WTC11 (cell line): ENCODE data around the gene SMIM11. TPM values are rescaled to one million over a fixed set of nuclear protein-coding genes. Genes with fewer than 3 reads are reported as not detected.

ENCODE experiments used
- ATAC-seq: fragments of 200-7000 bp; cut with Tn5 transposase; 2 replicates; pipeline ENCODE4 v1.10.0; 2021; ENCODE audit warnings: mild to moderate bottlenecking, moderate library complexity
- CTCF ChIA-PET: fragments of 300-600 bp; sonication (Branson Sonifier 250); formaldehyde crosslinking; loops from one replicate; lab custom pipeline; 2021; ENCODE audit warnings: antibody characterized with exemption; lab: Charles Lee
- POLR2A ChIA-PET: fragments of 350-600 bp; sonication (Branson Sonifier 250); formaldehyde crosslinking; loops from one replicate; lab custom pipeline; 2021; ENCODE audit warnings: antibody characterized with exemption; lab: Charles Lee
- DNase-seq: peaks from one replicate; pipeline ENCODE4 v3.0.0; 2021; ENCODE audit warnings: low spot score
- H3K27ac Mint-ChIP-seq: 2 replicates; pipeline ENCODE4 v1.8.0; 2021; ENCODE audit warnings: mixed read lengths
- H3K27me3 Mint-ChIP-seq: 2 replicates; pipeline ENCODE4 v1.8.0; 2021; ENCODE audit warnings: low read depth, mild to moderate bottlenecking, moderate library complexity, mixed read lengths
- H3K36me3 Mint-ChIP-seq: 2 replicates; pipeline ENCODE4 v1.8.0; 2021; ENCODE audit warnings: mixed read lengths
- H3K4me1 Mint-ChIP-seq: 2 replicates; pipeline ENCODE4 v1.8.0; 2022; ENCODE audit warnings: mixed read lengths
- H3K4me3 Mint-ChIP-seq: 2 replicates; pipeline ENCODE4 v1.8.0; 2021; ENCODE audit warnings: mild to moderate bottlenecking, moderate library complexity, mixed read lengths
- H3K9me3 Mint-ChIP-seq: 2 replicates; pipeline ENCODE4 v1.8.0; 2021; ENCODE audit warnings: mixed read lengths
- AR ChIP-seq: fragments of 250-450 bp; sonication (Bioruptor Pico); IDR thresholded peaks from 2 replicates; pipeline ENCODE4 v1.9.0; 2021; ENCODE audit warnings: mild to moderate bottlenecking
- ATF3 ChIP-seq: sonication (generic); formaldehyde crosslinking; conservative IDR thresholded peaks from 2 replicates; pipeline ENCODE4 v1.8.1; 2022; ENCODE audit warnings: mild to moderate bottlenecking, missing genetic modification reagents
- CREM ChIP-seq: sonication (generic); formaldehyde crosslinking; IDR thresholded peaks from 2 replicates; pipeline ENCODE4 v1.8.1; 2022; ENCODE audit warnings: mild to moderate bottlenecking, missing genetic modification reagents, moderate library complexity
- E2F5 ChIP-seq: sonication (generic); formaldehyde crosslinking; IDR thresholded peaks from 2 replicates; pipeline ENCODE4 v1.8.1; 2022; ENCODE audit warnings: mild to moderate bottlenecking, moderate library complexity, missing genetic modification reagents
- EMX1 ChIP-seq: fragments of 250-450 bp; sonication (Bioruptor Pico); IDR thresholded peaks from 2 replicates; pipeline ENCODE4 v1.8.0; 2021; ENCODE audit warnings: mild to moderate bottlenecking
- ESRRA ChIP-seq: sonication (generic); formaldehyde crosslinking; IDR thresholded peaks from 2 replicates; pipeline ENCODE4 v1.8.1; 2022; ENCODE audit warnings: mild to moderate bottlenecking, missing genetic modification reagents, borderline replicate concordance
- HMGA2 ChIP-seq: fragments of 250-450 bp; sonication (Bioruptor Pico); IDR thresholded peaks from 2 replicates; pipeline ENCODE4 v1.4.0; 2021; ENCODE audit warnings: mild to moderate bottlenecking, moderate library complexity
- HMGXB4 ChIP-seq: sonication (generic); formaldehyde crosslinking; IDR thresholded peaks from 2 replicates; pipeline ENCODE4 v1.8.1; 2023; ENCODE audit warnings: mild to moderate bottlenecking, moderate library complexity, missing genetic modification reagents
- IRF1 ChIP-seq: sonication (generic); formaldehyde crosslinking; IDR thresholded peaks from 2 replicates; pipeline ENCODE4 v1.8.0; 2023; ENCODE audit warnings: missing genetic modification reagents
- JAZF1 ChIP-seq: fragments of 250-450 bp; sonication (Bioruptor Pico); IDR thresholded peaks from 2 replicates; pipeline ENCODE4 v1.9.0; 2021; ENCODE audit warnings: moderate library complexity, mild to moderate bottlenecking, inconsistent platforms
- MXD4 ChIP-seq: fragments of 250-450 bp; sonication (Bioruptor Pico); IDR thresholded peaks from 2 replicates; pipeline ENCODE4 v1.8.0; 2021; ENCODE audit warnings: mild to moderate bottlenecking, moderate library complexity, borderline replicate concordance
- NFE2L1 ChIP-seq: sonication (generic); formaldehyde crosslinking; IDR thresholded peaks from 2 replicates; pipeline ENCODE4 v1.8.1; 2023; ENCODE audit warnings: missing genetic modification reagents
- PREB ChIP-seq: sonication (generic); formaldehyde crosslinking; IDR thresholded peaks from 2 replicates; pipeline ENCODE4 v1.8.1; 2022; ENCODE audit warnings: mild to moderate bottlenecking, missing genetic modification reagents, moderate library complexity, borderline replicate concordance
- TP53 ChIP-seq: sonication (generic); formaldehyde crosslinking; IDR thresholded peaks from 2 replicates; pipeline ENCODE4 v1.8.1; 2023; ENCODE audit warnings: mild to moderate bottlenecking, missing genetic modification reagents
- ZMAT4 ChIP-seq: fragments of 250-450 bp; sonication (Bioruptor Pico); IDR thresholded peaks from 2 replicates; pipeline ENCODE4 v1.9.0; 2021; ENCODE audit warnings: mild to moderate bottlenecking
- ZNF317 ChIP-seq: sonication (generic); formaldehyde crosslinking; IDR thresholded peaks from 2 replicates; pipeline ENCODE4 v1.8.1; 2023; ENCODE audit warnings: low read depth, mild to moderate bottlenecking, moderate library complexity, missing genetic modification reagents, borderline replicate concordance
- ZNF423 ChIP-seq: fragments of 250-450 bp; sonication (Bioruptor Pico); IDR thresholded peaks from 2 replicates; pipeline ENCODE4 v2.1.2; 2022; ENCODE audit warnings: mild to moderate bottlenecking, moderate library complexity
- ZNF512 ChIP-seq: sonication (generic); formaldehyde crosslinking; IDR thresholded peaks from 2 replicates; pipeline ENCODE4 v1.8.1; 2022; ENCODE audit warnings: missing genetic modification reagents, borderline replicate concordance
- total RNA-seq: library from RNA; stranded (reverse); gene quantifications from 3 replicates; pipeline ENCODE4 v1.2.3, GENCODE V29; 2021

SMIM11 gene
- total RNA-seq, 1 experiment from 2014 or later = 1.4 TPM

GRCh38 chr21:34345091-34345871, 30.0 kb upstream of the SMIM11 start:
- H3K9me3 Mint-ChIP-seq = no peaks in the 10 kb centered on the region
- no peak for ATAC-seq
- ChIA-PET POLR2A (no interaction called here), CTCF (interaction anchor here (1.1 to 1.3 kb wide), 2 partner anchors 272 to 421 kb away, joined by 5 to 6 read pairs; partner anchors contain the start of genes MRPS6 and SLC5A3)
- no peaks in the 10 kb centered on the region for H3K4me1 Mint-ChIP-seq
- no peak for DNase-seq
- TF ChIP-seq EMX1 (no peak), ZMAT4 (no peak), JAZF1 (CRISPR knock-in tag) (no peak), AR (CRISPR knock-in tag) (no peak)
- H3K4me3 Mint-ChIP-seq = no peak overlapping the region
- no peak overlapping the region for H3K27ac Mint-ChIP-seq
- peaks cover 3% of the 10 kb centered on the region; the same call in 1 of the 2 replicates for H3K27me3 Mint-ChIP-seq
- no peaks in the 10 kb centered on the region for H3K36me3 Mint-ChIP-seq

- H3K9me3 Mint-ChIP-seq = no peaks in the 10 kb centered on the region
- TF ChIP-seq ZNF512 (CRISPR knock-in tag) = no peak
- no peak for TF ChIP-seq ESRRA (CRISPR knock-in tag)
- TF ChIP-seq TP53 (CRISPR knock-in tag) = no peak
- no peak for TF ChIP-seq NFE2L1 (CRISPR knock-in tag)
- TF ChIP-seq PREB = no peak
- TF ChIP-seq, all 79 proteins: peak for 0
- Mint-ChIP-seq H3K4me1 (no peaks in the 10 kb centered on the region), H3K27ac (no peak overlapping the region), H3K36me3 (no peaks in the 10 kb centered on the region), H3K27me3 (peaks cover 3% of the 10 kb centered on the region; the same call in 1 of the 2 replicates), H3K4me3 (no peak overlapping the region)
- POLR2A ChIA-PET = no interaction called here
- DNase-seq (no peak), ATAC-seq (no peak)
- CTCF ChIA-PET = interaction anchor here (1.1 to 1.3 kb wide), 2 partner anchors 273 to 422 kb away, joined by 5 to 6 read pairs; partner anchors contain the start of genes MRPS6 and SLC5A3
Observed at GRCh38 chr21:34345892-34346291, 29.4 kb upstream of the SMIM11 start.

GRCh38 chr21:34348890-34349519, 26.3 kb upstream of the SMIM11 start:
- Mint-ChIP-seq H3K9me3 (peaks cover 8% of the 10 kb centered on the region; the same call in 1 of the 2 replicates), H3K27ac (no peak overlapping the region), H3K4me1 (peaks cover 7% of the 10 kb centered on the region; the same call in 1 of the 2 replicates), H3K27me3 (peaks cover 6% of the 10 kb centered on the region), H3K36me3 (0 out of 2 replicates have a peak, but pooled peaks cover 3% of the 10 kb centered on the region), H3K4me3 (no peak overlapping the region)
- ATAC-seq = no peak
- ChIA-PET POLR2A (no interaction called here), CTCF (interaction anchor here (1.4 to 2.7 kb wide), 8 partner anchors 19 to 431 kb away, joined by 5 to 27 read pairs (median 7); partner anchors contain the start of genes MRPS6 and SLC5A3)
- no peak for DNase-seq
- no peak for TF ChIP-seq IRF1
- no peak for TF ChIP-seq ATF3 (CRISPR knock-in tag)
- no peak for TF ChIP-seq HMGXB4 (CRISPR knock-in tag)
- TF ChIP-seq CREM (CRISPR knock-in tag) = no peak
- no peak for TF ChIP-seq MXD4 (CRISPR knock-in tag)
- no peak for TF ChIP-seq ZNF423 (CRISPR knock-in tag)
- no peak for TF ChIP-seq HMGA2
- TF ChIP-seq E2F5 = no peak
- TF ChIP-seq ZNF317 (CRISPR knock-in tag) = no peak
